Measurements from ENCODE around the gene NFIA. TPM values are rescaled to one million over a fixed set of nuclear protein-coding genes. Genes with fewer than 3 reads are reported as not detected.

Gene NFIA
- total RNA-seq, 1 experiment from 2014 or later = 38.6 TPM

- Mint-ChIP-seq H3K27ac (ENCODE audit: unreplicated experiment) (no peak overlapping the region), H3K4me3 (ENCODE audit: low read depth, unreplicated experiment) (no peak overlapping the region), H3K36me3 (ENCODE audit: insufficient read depth, unreplicated experiment) (no peaks in the 10 kb centered on the region), H3K9me3 (ENCODE audit: low read depth, unreplicated experiment) (no peaks in the 10 kb centered on the region), H3K4me1 (ENCODE audit: low read depth, unreplicated experiment) (peaks cover 33% of the 10 kb centered on the region), H3K27me3 (ENCODE audit: unreplicated experiment) (no peaks in the 10 kb centered on the region)
- TF ChIP-seq CTCF (IDR thresholded peaks at IDR 0.05; ENCODE audit: unreplicated experiment) = no peak
- intact Hi-C loops (cut with micrococcal nuclease; ENCODE audit: unreplicated experiment) = no loop called here
- BruUV-seq (replicated peaks) = no TSS peak
- DNase-seq = no peak
- CTCF ChIA-PET = no interaction called here
Measured at GRCh38 chr1:61318319-61319125, 236.2 kb downstream of the NFIA start.

- no peak for TF ChIP-seq CTCF (IDR thresholded peaks at IDR 0.05; ENCODE audit: unreplicated experiment)
- BruUV-seq (replicated peaks) = no TSS peak
- intact Hi-C loops (cut with micrococcal nuclease; ENCODE audit: unreplicated experiment) = no loop called here
- no peaks in the 10 kb centered on the region for H3K27me3 Mint-ChIP-seq (ENCODE audit: unreplicated experiment)
- no peak overlapping the region for H3K4me3 Mint-ChIP-seq (ENCODE audit: low read depth, unreplicated experiment)
- no peaks in the 10 kb centered on the region for H3K36me3 Mint-ChIP-seq (ENCODE audit: insufficient read depth, unreplicated experiment)
- H3K9me3 Mint-ChIP-seq (ENCODE audit: low read depth, unreplicated experiment) = no peaks in the 10 kb centered on the region
- H3K4me1 Mint-ChIP-seq (ENCODE audit: low read depth, unreplicated experiment) = peaks cover 40% of the 10 kb centered on the region
- no peak for DNase-seq
- H3K27ac Mint-ChIP-seq (ENCODE audit: unreplicated experiment) = no peak overlapping the region
- CTCF ChIA-PET = interaction anchor here (0.7 kb wide), 2 partner anchors 85 to 89 kb away, joined by 3 read pairs; no protein-coding TSS in a partner anchor
Measured at GRCh38 chr1:61320575-61320974, 238.2 kb downstream of the NFIA start.

- Mint-ChIP-seq H3K4me1 (ENCODE audit: low read depth, unreplicated experiment) (peaks cover 40% of the 10 kb centered on the region), H3K4me3 (ENCODE audit: low read depth, unreplicated experiment) (no peak overlapping the region), H3K9me3 (ENCODE audit: low read depth, unreplicated experiment) (no peaks in the 10 kb centered on the region), H3K27ac (ENCODE audit: unreplicated experiment) (peak overlapping the region; percentile 27), H3K27me3 (ENCODE audit: unreplicated experiment) (no peaks in the 10 kb centered on the region), H3K36me3 (ENCODE audit: insufficient read depth, unreplicated experiment) (no peaks in the 10 kb centered on the region)
- intact Hi-C loops (cut with micrococcal nuclease; ENCODE audit: unreplicated experiment) = no loop called here
- no peak for TF ChIP-seq CTCF (IDR thresholded peaks at IDR 0.05; ENCODE audit: unreplicated experiment)
- no peak for DNase-seq
- CTCF ChIA-PET = no interaction called here
- BruUV-seq (replicated peaks) = no TSS peak
Measured at GRCh38 chr1:61322008-61322744, 239.8 kb downstream of the NFIA start.

GRCh38 chr1:61322769-61323168 lies 240.4 kb downstream of the NFIA start:
- H3K4me3 Mint-ChIP-seq (ENCODE audit: low read depth, unreplicated experiment) = no peak overlapping the region
- no peak for TF ChIP-seq CTCF (IDR thresholded peaks at IDR 0.05; ENCODE audit: unreplicated experiment)
- CTCF ChIA-PET = no interaction called here
- no peak for DNase-seq
- intact Hi-C loops (cut with micrococcal nuclease; ENCODE audit: unreplicated experiment) = no loop called here
- no peaks in the 10 kb centered on the region for H3K27me3 Mint-ChIP-seq (ENCODE audit: unreplicated experiment)
- BruUV-seq (replicated peaks) = no TSS peak
- peaks cover 40% of the 10 kb centered on the region for H3K4me1 Mint-ChIP-seq (ENCODE audit: low read depth, unreplicated experiment)
- no peaks in the 10 kb centered on the region for H3K9me3 Mint-ChIP-seq (ENCODE audit: low read depth, unreplicated experiment)
- H3K36me3 Mint-ChIP-seq (ENCODE audit: insufficient read depth, unreplicated experiment) = no peaks in the 10 kb centered on the region
- H3K27ac Mint-ChIP-seq (ENCODE audit: unreplicated experiment) = peak overlapping the region; percentile 27

All from Calu3 (cell line).